MG63 (cell line): ENCODE results near the gene GP5. TPM values are rescaled to one million over a fixed set of nuclear protein-coding genes. Genes with fewer than 3 reads are reported as not detected.

Experiments
- DNase-seq: peaks from one replicate; pipeline ENCODE4 v3.0.0-alpha.2; 2020
- H3K27me3 ChIP-seq: fragments of 250-450 bp; sonication (Bioruptor Pico); 2 replicates; pipeline ENCODE4 v1.5.1; 2020; ENCODE audit warnings: mild to moderate bottlenecking, moderate library complexity
- H3K36me3 ChIP-seq: fragments of 250-450 bp; sonication (Bioruptor Pico); 2 replicates; pipeline ENCODE4 v1.5.1; 2020; ENCODE audit warnings: mild to moderate bottlenecking, moderate library complexity
- H3K4me3 ChIP-seq: fragments of 250-450 bp; sonication (Bioruptor Pico); 2 replicates; pipeline ENCODE4 v1.5.1; 2020; ENCODE audit warnings: mild to moderate bottlenecking, moderate library complexity
- H3K9me3 ChIP-seq: fragments of 250-450 bp; sonication (Bioruptor Pico); 2 replicates; pipeline ENCODE4 v1.5.1; 2020; ENCODE audit warnings: mild to moderate bottlenecking, moderate library complexity
- total RNA-seq: library from RNA; depleted of rRNA; stranded (reverse); fragments of >200 nt; shearing (Covaris generic); gene quantifications from 2 replicates; pipeline ENCODE4 v1.2.3, GENCODE V29; 2014; ENCODE audit warnings: low replicate concordance; rRNA removed

GP5 gene
- not detected in 2 replicates for total RNA-seq

- DNase-seq = no peak
- Histone ChIP-seq H3K27me3 (no peaks in the 10 kb centered on the region), H3K36me3 (peaks cover 10% of the 10 kb centered on the region), H3K9me3 (no peaks in the 10 kb centered on the region), H3K4me3 (no peak within 1 kb of the TSS)
Measured at GRCh38 chr3:194399166-194399565, at the start of gene GP5. Gene GP5, minus strand, starts transcription at chr3:194399266. Its CDS starts 984 bp downstream, at chr3:194398282.

- H3K27me3 ChIP-seq = no peaks in the 10 kb centered on the region
- H3K9me3 ChIP-seq = no peaks in the 10 kb centered on the region
- peaks cover 98% of the 10 kb centered on the region for H3K36me3 ChIP-seq
- no peak for DNase-seq
- no peak overlapping the region for H3K4me3 ChIP-seq
Measured at GRCh38 chr3:194447657-194448056, 48.6 kb upstream of the GP5 start.

GRCh38 chr3:194447161-194447560 lies 48.1 kb upstream of the GP5 start:
- no peak for DNase-seq
- H3K4me3 ChIP-seq = no peak overlapping the region
- no peaks in the 10 kb centered on the region for H3K9me3 ChIP-seq
- peaks cover 98% of the 10 kb centered on the region for H3K36me3 ChIP-seq
- no peaks in the 10 kb centered on the region for H3K27me3 ChIP-seq

GRCh38 chr3:194446754-194447153 lies 47.7 kb upstream of the GP5 start:
- no peaks in the 10 kb centered on the region for H3K27me3 ChIP-seq
- H3K4me3 ChIP-seq = no peak overlapping the region
- no peak for DNase-seq
- H3K9me3 ChIP-seq = no peaks in the 10 kb centered on the region
- H3K36me3 ChIP-seq = peaks cover 98% of the 10 kb centered on the region

- DNase-seq = no peak
- Histone ChIP-seq H3K4me3 (no peak overlapping the region), H3K9me3 (no peaks in the 10 kb centered on the region), H3K36me3 (peaks cover 98% of the 10 kb centered on the region), H3K27me3 (no peaks in the 10 kb centered on the region)
Measured at GRCh38 chr3:194446172-194446571, 47.1 kb upstream of the GP5 start.

- no peaks in the 10 kb centered on the region for H3K27me3 ChIP-seq
- DNase-seq = no peak
- peaks cover 98% of the 10 kb centered on the region for H3K36me3 ChIP-seq
Measured at GRCh38 chr3:194443901-194444300, 44.8 kb upstream of the GP5 start.

GRCh38 chr3:194440756-194441155 lies 41.7 kb upstream of the GP5 start:
- H3K27me3 ChIP-seq = no peaks in the 10 kb centered on the region
- H3K9me3 ChIP-seq = no peaks in the 10 kb centered on the region
- no peak for DNase-seq
- no peak overlapping the region for H3K4me3 ChIP-seq
- peaks cover 97% of the 10 kb centered on the region for H3K36me3 ChIP-seq

More at GRCh38 chr3:194443901-194444300, 44.8 kb upstream of the GP5 start:
- no peak overlapping the region for H3K4me3 ChIP-seq
- no peaks in the 10 kb centered on the region for H3K9me3 ChIP-seq

- H3K4me3 ChIP-seq = no peak overlapping the region
- H3K36me3 ChIP-seq = peaks cover 97% of the 10 kb centered on the region
- no peak for DNase-seq
- no peaks in the 10 kb centered on the region for H3K27me3 ChIP-seq
- no peaks in the 10 kb centered on the region for H3K9me3 ChIP-seq
Measured at GRCh38 chr3:194439881-194440550, 41.0 kb upstream of the GP5 start.

GRCh38 chr3:194434503-194434902 lies 35.4 kb upstream of the GP5 start:
- peaks cover 93% of the 10 kb centered on the region for H3K36me3 ChIP-seq
- no peaks in the 10 kb centered on the region for H3K9me3 ChIP-seq
- H3K4me3 ChIP-seq = no peak overlapping the region
- no peaks in the 10 kb centered on the region for H3K27me3 ChIP-seq
- DNase-seq = no peak

GRCh38 chr3:194431554-194431953 lies 32.5 kb upstream of the GP5 start:
- H3K9me3 ChIP-seq = no peaks in the 10 kb centered on the region
- peaks cover 89% of the 10 kb centered on the region for H3K36me3 ChIP-seq
- H3K4me3 ChIP-seq = no peak overlapping the region
- H3K27me3 ChIP-seq = no peaks in the 10 kb centered on the region
- no peak for DNase-seq

- Histone ChIP-seq H3K36me3 (peaks cover 74% of the 10 kb centered on the region), H3K9me3 (no peaks in the 10 kb centered on the region), H3K27me3 (no peaks in the 10 kb centered on the region), H3K4me3 (no peak overlapping the region)
- no peak for DNase-seq
Measured at GRCh38 chr3:194425399-194425798, 26.3 kb upstream of the GP5 start.

- no peak overlapping the region for H3K4me3 ChIP-seq
- H3K36me3 ChIP-seq = peaks cover 74% of the 10 kb centered on the region
- no peak for DNase-seq
- no peaks in the 10 kb centered on the region for H3K9me3 ChIP-seq
- no peaks in the 10 kb centered on the region for H3K27me3 ChIP-seq
Measured at GRCh38 chr3:194424953-194425352, 25.9 kb upstream of the GP5 start.

GRCh38 chr3:194424373-194424772 lies 25.3 kb upstream of the GP5 start:
- no peak for DNase-seq
- H3K4me3 ChIP-seq = no peak overlapping the region
- no peaks in the 10 kb centered on the region for H3K9me3 ChIP-seq
- peaks cover 74% of the 10 kb centered on the region for H3K36me3 ChIP-seq
- no peaks in the 10 kb centered on the region for H3K27me3 ChIP-seq

GRCh38 chr3:194423317-194423716 lies 24.3 kb upstream of the GP5 start:
- Histone ChIP-seq H3K4me3 (no peak overlapping the region), H3K27me3 (no peaks in the 10 kb centered on the region), H3K36me3 (peaks cover 74% of the 10 kb centered on the region), H3K9me3 (no peaks in the 10 kb centered on the region)
- DNase-seq = no peak

GRCh38 chr3:194422188-194422587 lies 23.1 kb upstream of the GP5 start:
- peaks cover 75% of the 10 kb centered on the region for H3K36me3 ChIP-seq
- no peaks in the 10 kb centered on the region for H3K9me3 ChIP-seq
- H3K4me3 ChIP-seq = no peak overlapping the region
- DNase-seq = peak; percentile 57
- H3K27me3 ChIP-seq = no peaks in the 10 kb centered on the region

GRCh38 chr3:194418671-194419070 lies 19.6 kb upstream of the GP5 start:
- no peak for DNase-seq
- H3K9me3 ChIP-seq = no peaks in the 10 kb centered on the region
- peaks cover 65% of the 10 kb centered on the region for H3K36me3 ChIP-seq
- no peak overlapping the region for H3K4me3 ChIP-seq
- no peaks in the 10 kb centered on the region for H3K27me3 ChIP-seq

GRCh38 chr3:194407423-194407822 lies 8.4 kb upstream of the GP5 start:
- DNase-seq = no peak
- Histone ChIP-seq H3K4me3 (no peak overlapping the region), H3K27me3 (no peaks in the 10 kb centered on the region), H3K36me3 (peaks cover 74% of the 10 kb centered on the region), H3K9me3 (no peaks in the 10 kb centered on the region)

GRCh38 chr3:194405766-194406165 lies 6.7 kb upstream of the GP5 start:
- no peaks in the 10 kb centered on the region for H3K9me3 ChIP-seq
- no peak for DNase-seq
- no peaks in the 10 kb centered on the region for H3K27me3 ChIP-seq
- no peak overlapping the region for H3K4me3 ChIP-seq
- peaks cover 60% of the 10 kb centered on the region for H3K36me3 ChIP-seq
